GM12873 (cell line): Measurements from ENCODE around the gene ABCC6.

Source experiments
- CTCF ChIP-seq: IDR thresholded peaks from 2 replicates; pipeline ENCODE4 v1.5.1; 2012; ENCODE audit warnings: low read depth, mild to moderate bottlenecking, moderate library complexity, low read length, control low read depth; ENCODE audit not compliant: insufficient read depth; ENCODE audit errors: missing control alignments

The ABCC6 gene

GRCh38 chr16:16105646-16106045, 117.6 kb downstream of the ABCC6 start:
- TF ChIP-seq CTCF, result no peak

DNA sequence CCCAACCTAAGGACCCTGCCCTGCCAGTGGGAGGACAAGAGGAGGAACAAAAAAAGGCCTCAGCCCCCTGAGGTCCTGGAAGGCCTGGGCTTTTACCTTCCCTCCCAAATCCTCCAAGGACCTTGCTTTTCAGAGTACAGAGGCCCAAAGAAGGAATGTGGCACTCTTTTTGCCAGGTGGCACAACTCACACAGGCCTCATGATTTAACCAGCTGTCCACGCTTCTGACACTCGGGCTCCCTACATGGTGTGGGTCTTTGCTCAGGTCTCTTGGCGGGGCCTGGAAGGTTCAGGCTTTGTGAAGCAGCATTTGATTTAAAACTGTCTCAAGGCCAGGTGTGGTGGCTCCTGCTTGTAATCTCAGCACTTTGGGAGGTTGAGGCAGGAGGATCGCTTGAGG, 120.6 kb downstream of the ABCC6 start:
- no peak for TF ChIP-seq CTCF

GRCh38 chr16:16101585-16101984, 121.7 kb downstream of the ABCC6 start:
- no peak for TF ChIP-seq CTCF

DNA sequence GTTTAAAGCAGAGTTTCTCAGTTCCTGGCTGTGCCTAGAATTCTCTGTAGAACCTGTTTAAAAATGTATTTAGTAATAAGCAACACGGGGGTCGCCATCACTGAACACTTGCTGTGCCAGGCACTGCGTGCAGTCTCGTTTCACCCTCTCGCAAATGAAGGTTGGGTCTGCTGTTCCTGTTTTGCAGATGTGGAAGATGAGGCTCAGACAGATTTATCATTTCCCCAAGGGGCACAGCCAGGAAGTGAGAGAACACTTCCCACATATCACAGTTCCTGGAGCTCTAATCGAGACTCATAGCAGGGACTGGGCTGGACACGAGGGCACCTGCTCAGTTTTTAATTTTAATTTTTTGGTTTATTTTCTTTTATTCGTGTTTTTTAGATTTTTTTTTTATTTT, 122.7 kb downstream of the ABCC6 start:
- no peak for TF ChIP-seq CTCF

GRCh38 chr16:16099320-16099719, 124.0 kb downstream of the ABCC6 start:
- no peak for TF ChIP-seq CTCF
